HepG2 (cell line): ENCODE results near the gene GNB3. TPM values are rescaled to one million over a fixed set of nuclear protein-coding genes. Genes with fewer than 3 reads are reported as not detected.

ENCODE experiments used
- ATAC-seq: fragments of 200-7000 bp; cut with Tn5 transposase; 3 replicates; pipeline ENCODE4 v1.9.1; 2020; ENCODE audit warnings: mild to moderate bottlenecking, moderate library complexity
- BruUV-seq: library from RNA; stranded (reverse); fragments of 400-500 nt; replicated peaks from 2 replicates; lab custom pipeline; 2021; lab: Mats Ljungman, UMichigan
- CTCF ChIA-PET: fragments of 300-600 bp; formaldehyde crosslinking; extraction: SDS; loops from one replicate; lab custom pipeline; 2021; ENCODE audit warnings: low total read pairs, inconsistent platforms, low intra/inter-chr PET ratio; lab: Yijun Ruan, JAX
- POLR2A ChIA-PET: fragments of 350-600 bp; sonication (Branson Sonifier 250); formaldehyde crosslinking; loops from one replicate; lab custom pipeline; 2020; ENCODE audit warnings: antibody characterized with exemption, inconsistent platforms; lab: Yijun Ruan, JAX
- DNase-seq: peaks from one replicate; pipeline ENCODE4 v3.0.0-alpha.2; 2015; ENCODE audit warnings: low spot score
- FAIRE-seq: peaks from 3 replicates; lab custom pipeline; 2011; peaks lifted over from hg19 to GRCh38; lab: Jason Lieb, UNC
- H2AFZ ChIP-seq: one replicate; pipeline ENCODE4 v1.6.1; 2011; ENCODE audit warnings: low read length, inconsistent platforms
- H3K27ac ChIP-seq: fragments of 300-600 bp; 3 replicates; pipeline ENCODE4 v1.8.0; 2011; ENCODE audit warnings: mixed run types, mild to moderate bottlenecking, mixed read lengths, low read length, inconsistent platforms; ENCODE audit not compliant: insufficient read depth; ENCODE audit errors: extremely low read length
- H3K27me3 ChIP-seq, 2 experiments: fragments of 200-600 bp in 1 of 2; 2 replicates in 1 of 2; 3 replicates in 1 of 2; pipeline versions ENCODE4 v1.6.0 to v1.8.0; 2011; ENCODE audit warnings: low read length in 2 of 2, mild to moderate bottlenecking in 2 of 2, moderate library complexity in 2 of 2, inconsistent platforms in 1 of 2; ENCODE audit not compliant: insufficient read depth in 2 of 2, control insufficient read depth in 1 of 2
- H3K36me3 ChIP-seq, 2 experiments: fragments of 200-600 bp in 1 of 2; replicated peaks in 1 of 2; 2 replicates in 1 of 2; 3 replicates in 1 of 2; pipeline versions ENCODE4 v1.5.1 to v1.8.0; 2011; ENCODE audit warnings: low read length in 2 of 2, inconsistent platforms in 1 of 2; ENCODE audit not compliant: insufficient read depth in 2 of 2, control insufficient read depth in 1 of 2
- H3K4me1 ChIP-seq: 2 replicates; pipeline ENCODE4 v1.5.1; 2012; ENCODE audit warnings: low read length, inconsistent platforms; ENCODE audit not compliant: insufficient read depth
- H3K4me2 ChIP-seq: 2 replicates; pipeline ENCODE4 v1.6.0; 2011; ENCODE audit warnings: low read depth, low read length, inconsistent platforms
- H3K4me3 ChIP-seq, 3 experiments: fragments of 200-600 bp in 1 of 3; sonication (generic), shearing (Covaris generic) in 1 of 3; replicated peaks in 1 of 3; 2 replicates each; pipeline ENCODE4 v1.5.1; 2011 to 2016; ENCODE audit warnings: low read length in 3 of 3, inconsistent platforms in 2 of 3, low read depth in 2 of 3, mild to moderate bottlenecking in 2 of 3, control low read depth in 1 of 3, mixed read lengths in 1 of 3; ENCODE audit not compliant: insufficient read depth in 1 of 3
- H3K79me2 ChIP-seq: one replicate; pipeline ENCODE4 v1.6.1; 2011; ENCODE audit warnings: low read length, inconsistent platforms; ENCODE audit not compliant: insufficient read depth
- H3K9ac ChIP-seq: 2 replicates; pipeline ENCODE4 v1.6.0; 2011; ENCODE audit warnings: mild to moderate bottlenecking, low read depth, low read length, inconsistent platforms; ENCODE audit not compliant: insufficient read depth
- H3K9me3 ChIP-seq: 2 replicates; pipeline ENCODE4 v1.5.1; 2012; ENCODE audit warnings: mild to moderate bottlenecking, low read length
- H4K20me1 ChIP-seq: 2 replicates; pipeline ENCODE4 v1.6.0; 2011; ENCODE audit warnings: inconsistent platforms, mild to moderate bottlenecking, low read length, moderate library complexity; ENCODE audit not compliant: insufficient read depth
- EP300 ChIP-seq, 3 experiments: sonication (generic) in 1 of 3; formaldehyde crosslinking in 1 of 3; IDR thresholded peaks; 2 replicates each; pipeline versions ENCODE4 v1.5.1 to v1.6.1; 2011 to 2020; ENCODE audit warnings: low read depth in 2 of 3, low read length in 2 of 3, borderline replicate concordance in 1 of 3, improper control_type of control experiment in 1 of 3, mild to moderate bottlenecking in 1 of 3, missing genetic modification reagents in 1 of 3, moderate library complexity in 1 of 3
- JARID2 ChIP-seq: sonication (generic); formaldehyde crosslinking; IDR thresholded peaks from 2 replicates; pipeline ENCODE4 v1.8.1; 2023; ENCODE audit warnings: missing genetic modification reagents, inconsistent platforms; ENCODE audit not compliant: insufficient replicate concordance
- JUND ChIP-seq: sonication (generic); formaldehyde crosslinking; IDR thresholded peaks from 2 replicates; pipeline ENCODE4 v1.8.0; 2022; ENCODE audit warnings: mild to moderate bottlenecking, missing genetic modification reagents
- NCOA2 ChIP-seq: sonication (generic); formaldehyde crosslinking; IDR thresholded peaks from 2 replicates; pipeline ENCODE4 v1.8.0; 2022; ENCODE audit warnings: inconsistent platforms
- ONECUT2 ChIP-seq: sonication (generic); formaldehyde crosslinking; IDR thresholded peaks from 2 replicates; pipeline ENCODE4 v1.4.0; 2020; ENCODE audit warnings: missing genetic modification reagents
- RAD21 ChIP-seq: fragments of 450-650 bp; formaldehyde crosslinking; IDR thresholded peaks from 2 replicates; pipeline ENCODE4 v1.5.0; 2020; ENCODE audit warnings: mild to moderate bottlenecking
- RBM22 ChIP-seq: fragments of 200-400 bp; formaldehyde crosslinking; optimal IDR thresholded peaks from 2 replicates; pipeline ENCODE3; 2017; ENCODE audit warnings: mild to moderate bottlenecking, low read length, moderate library complexity
- ZNF652 ChIP-seq: IDR thresholded peaks from 2 replicates; pipeline ENCODE4 v1.6.1; 2016; ENCODE audit warnings: low read depth, borderline replicate concordance
- ZNF672 ChIP-seq: sonication (generic); formaldehyde crosslinking; IDR thresholded peaks from 2 replicates; pipeline ENCODE4 v1.8.1; 2022; ENCODE audit warnings: missing genetic modification reagents
- ZNF777 ChIP-seq: sonication (generic); formaldehyde crosslinking; IDR thresholded peaks from 2 replicates; pipeline ENCODE4 v1.4.0; 2020; ENCODE audit warnings: missing genetic modification reagents
- WGBS: methylation state at CpG from one replicate; pipeline ENCODE4 v1.1.6; 2017; ENCODE audit warnings: low lambda C conversion rate; 5-methylcytosine and 5-hydroxymethylcytosine counted together
- in situ Hi-C: cut with HindIII; loops from 2 replicates; pipeline ENCODE4 v1.10.0; 2017; ENCODE audit warnings: low pct_unique_long_range_greater_than_20kb; ENCODE audit not compliant: extremely low pct_ligation_motif_present
- intact Hi-C: fragments of 100-400 bp; cut with micrococcal nuclease; formaldehyde crosslinking; loops from one replicate; pipeline ENCODE4 v1.10.0; 2022; ENCODE audit not compliant: unreplicated experiment
- polyA plus RNA-seq, 8 experiments: library from polyadenylated mRNA; depleted of rRNA in 3 of 8; stranded (reverse) in 7 of 8; unstranded in 1 of 8; fragments of >200 nt; fragmentation: Illumina TruSeq in 4 of 8; extraction: Trizol in 4 of 8; gene quantifications; 2 replicates each; pipeline versions ENCODE4 v1.2.1 to v1.2.3, GENCODE V29; 2011 to 2016; ENCODE audit warnings: low read depth in 4 of 8, missing spikeins in 1 of 8, mixed read lengths in 1 of 8; ENCODE audit not compliant: insufficient read depth in 1 of 8
- total RNA-seq, 5 experiments: library from RNA; depleted of rRNA; stranded (reverse); fragments of >200 nt; fragmentation: Illumina TruSeq; extraction: Trizol; gene quantifications; 2 replicates each; pipeline ENCODE4 v1.2.3, GENCODE V29; 2016; ENCODE audit warnings: low read depth in 1 of 5
- TF ChIP-seq, protein P1 (sequence below): sonication (generic); formaldehyde crosslinking; IDR thresholded peaks from 2 replicates; pipeline ENCODE4 v1.5.0; 2020; ENCODE audit warnings: missing genetic modification reagents, mild to moderate bottlenecking, borderline replicate concordance
- TF ChIP-seq, protein P2 (sequence below): IDR thresholded peaks from 2 replicates; pipeline ENCODE4 v1.6.1; 2012; ENCODE audit warnings: inconsistent platforms
- TF ChIP-seq, protein P3 (sequence below): sonication (generic); formaldehyde crosslinking; IDR thresholded peaks from 2 replicates; pipeline ENCODE4 v1.4.0; 2020; ENCODE audit warnings: missing genetic modification reagents, borderline replicate concordance
- TF ChIP-seq, protein P4 (sequence below), 2 experiments: sonication (generic) in 1 of 2; formaldehyde crosslinking in 1 of 2; IDR thresholded peaks; 2 replicates each; pipeline versions ENCODE4 v1.5.1 to v1.6.1; 2011 to 2020; ENCODE audit warnings: borderline replicate concordance in 1 of 2, low read depth in 1 of 2, low read length in 1 of 2, mild to moderate bottlenecking in 1 of 2, missing genetic modification reagents in 1 of 2, moderate library complexity in 1 of 2
- TF ChIP-seq, protein P5 (sequence below): sonication (generic); formaldehyde crosslinking; IDR thresholded peaks from 2 replicates; pipeline ENCODE4 v1.4.0; 2020; ENCODE audit warnings: low read depth, mild to moderate bottlenecking, missing genetic modification reagents

GNB3 gene
- total and polyA plus RNA-seq, 2 of the 13 experiments (the other 11 are each of a cell fraction or from before 2014, with no cell fraction given), result 1.3 to 3.6 TPM

DNA sequence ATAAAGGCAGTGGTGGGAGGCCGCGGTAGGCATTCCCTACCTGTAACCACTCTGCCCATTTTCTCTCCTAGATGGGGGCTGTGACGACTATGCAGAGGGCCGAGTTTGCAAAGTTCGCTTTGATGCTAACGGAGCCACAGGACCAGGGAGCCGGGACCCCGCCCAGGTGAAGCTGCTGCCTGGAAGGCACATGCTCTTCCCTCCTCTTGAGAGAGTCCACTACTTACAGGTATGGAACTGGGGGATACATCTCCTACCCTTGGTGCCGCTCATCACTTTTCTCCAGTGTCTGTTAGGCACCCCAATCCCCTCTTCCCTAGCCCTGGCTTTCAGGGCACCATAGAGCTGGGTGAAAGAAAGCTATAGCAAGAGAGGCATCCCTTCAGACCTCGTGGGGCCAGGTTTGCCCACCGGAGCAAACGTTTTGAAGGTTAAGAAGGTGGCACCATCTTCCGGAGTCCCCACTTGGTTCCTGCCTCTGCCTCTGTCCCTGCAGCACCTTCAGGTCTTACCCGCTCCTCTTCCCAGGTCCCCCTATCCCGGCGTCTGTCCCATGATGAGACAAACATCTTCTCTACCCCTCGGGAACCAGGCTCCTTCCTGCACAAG, 14.5 kb upstream of the GNB3 start:
- WGBS, result 90% methylated on average over 10 of the region's 17 CpGs
- FAIRE-seq (no peak), ATAC-seq (no peak), DNase-seq (no peak)
- CTCF ChIA-PET, result interaction anchor here (0.7 to 2.6 kb wide), 6 partner anchors 68 to 209 kb away, joined by 3 to 34 read pairs (median 5); partner anchors contain the start of gene MLF2
- Histone ChIP-seq H3K79me2 (peaks cover 16% of the 10 kb centered on the region), H3K36me3 (peaks cover 6 to 7% of the 10 kb centered on the region in 2 experiments; a peak in 3 of 5 replicates), H3K4me3 (no peak overlapping the region), H4K20me1 (no peaks in the 10 kb centered on the region), H3K4me2 (no peak overlapping the region), H3K4me1 (peaks cover 30% of the 10 kb centered on the region), H3K9me3 (no peaks in the 10 kb centered on the region), H3K9ac (no peak overlapping the region), H3K27ac (no peak overlapping the region), H3K27me3 (peaks cover 0 to 2% of the 10 kb centered on the region in 2 experiments; a peak in 1 of 5 replicates), H2AFZ (no peak overlapping the region)
- BruUV-seq, result no TSS peak
- in situ Hi-C loops (loop anchor here (5.0 kb wide), 1 partner anchor 74 kb away; the partner anchor contains the start of gene MLF2), intact Hi-C loops (loop anchor here (10.0 kb wide), 1 partner anchor 211 kb away; no protein-coding TSS in a partner anchor)
- POLR2A ChIA-PET, result no interaction called here
- TF ChIP-seq JARID2 (CRISPR knock-in tag), result no peak
- TF ChIP-seq ONECUT2 (CRISPR knock-in tag), result no peak
- no peak for TF ChIP-seq RBM22
- no peak for TF ChIP-seq ZNF777
- no peak for TF ChIP-seq JUND
- TF ChIP-seq, protein P1, sequence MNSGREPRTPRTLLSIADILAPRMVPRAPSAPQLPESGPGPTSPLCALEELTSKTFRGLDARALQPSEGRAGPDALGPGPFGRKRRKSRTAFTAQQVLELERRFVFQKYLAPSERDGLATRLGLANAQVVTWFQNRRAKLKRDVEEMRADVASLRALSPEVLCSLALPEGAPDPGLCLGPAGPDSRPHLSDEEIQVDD (CRISPR knock-in tag), result no peak
- no peak for TF ChIP-seq NCOA2
- TF ChIP-seq RAD21 (CRISPR knock-in tag), result no peak
- TF ChIP-seq, protein P2, sequence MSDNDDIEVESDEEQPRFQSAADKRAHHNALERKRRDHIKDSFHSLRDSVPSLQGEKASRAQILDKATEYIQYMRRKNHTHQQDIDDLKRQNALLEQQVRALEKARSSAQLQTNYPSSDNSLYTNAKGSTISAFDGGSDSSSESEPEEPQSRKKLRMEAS, result no peak
- TF ChIP-seq, protein P3, sequence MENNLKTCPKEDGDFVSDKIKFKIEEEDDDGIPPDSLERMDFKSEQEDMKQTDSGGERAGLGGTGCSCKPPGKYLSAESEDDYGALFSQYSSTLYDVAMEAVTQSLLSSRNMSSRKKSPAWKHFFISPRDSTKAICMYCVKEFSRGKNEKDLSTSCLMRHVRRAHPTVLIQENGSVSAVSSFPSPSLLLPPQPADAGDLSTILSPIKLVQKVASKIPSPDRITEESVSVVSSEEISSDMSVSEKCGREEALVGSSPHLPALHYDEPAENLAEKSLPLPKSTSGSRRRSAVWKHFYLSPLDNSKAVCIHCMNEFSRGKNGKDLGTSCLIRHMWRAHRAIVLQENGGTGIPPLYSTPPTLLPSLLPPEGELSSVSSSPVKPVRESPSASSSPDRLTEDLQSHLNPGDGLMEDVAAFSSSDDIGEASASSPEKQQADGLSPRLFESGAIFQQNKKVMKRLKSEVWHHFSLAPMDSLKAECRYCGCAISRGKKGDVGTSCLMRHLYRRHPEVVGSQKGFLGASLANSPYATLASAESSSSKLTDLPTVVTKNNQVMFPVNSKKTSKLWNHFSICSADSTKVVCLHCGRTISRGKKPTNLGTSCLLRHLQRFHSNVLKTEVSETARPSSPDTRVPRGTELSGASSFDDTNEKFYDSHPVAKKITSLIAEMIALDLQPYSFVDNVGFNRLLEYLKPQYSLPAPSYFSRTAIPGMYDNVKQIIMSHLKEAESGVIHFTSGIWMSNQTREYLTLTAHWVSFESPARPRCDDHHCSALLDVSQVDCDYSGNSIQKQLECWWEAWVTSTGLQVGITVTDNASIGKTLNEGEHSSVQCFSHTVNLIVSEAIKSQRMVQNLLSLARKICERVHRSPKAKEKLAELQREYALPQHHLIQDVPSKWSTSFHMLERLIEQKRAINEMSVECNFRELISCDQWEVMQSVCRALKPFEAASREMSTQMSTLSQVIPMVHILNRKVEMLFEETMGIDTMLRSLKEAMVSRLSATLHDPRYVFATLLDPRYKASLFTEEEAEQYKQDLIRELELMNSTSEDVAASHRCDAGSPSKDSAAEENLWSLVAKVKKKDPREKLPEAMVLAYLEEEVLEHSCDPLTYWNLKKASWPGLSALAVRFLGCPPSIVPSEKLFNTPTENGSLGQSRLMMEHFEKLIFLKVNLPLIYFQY (CRISPR knock-in tag), result no peak
- TF ChIP-seq, protein P4, sequence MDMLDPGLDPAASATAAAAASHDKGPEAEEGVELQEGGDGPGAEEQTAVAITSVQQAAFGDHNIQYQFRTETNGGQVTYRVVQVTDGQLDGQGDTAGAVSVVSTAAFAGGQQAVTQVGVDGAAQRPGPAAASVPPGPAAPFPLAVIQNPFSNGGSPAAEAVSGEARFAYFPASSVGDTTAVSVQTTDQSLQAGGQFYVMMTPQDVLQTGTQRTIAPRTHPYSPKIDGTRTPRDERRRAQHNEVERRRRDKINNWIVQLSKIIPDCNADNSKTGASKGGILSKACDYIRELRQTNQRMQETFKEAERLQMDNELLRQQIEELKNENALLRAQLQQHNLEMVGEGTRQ (IDR thresholded peaks at IDR 0.05; ENCODE audit: low read depth, low read length), result no peak
- TF ChIP-seq, protein P4 (CRISPR knock-in tag; IDR thresholded peaks at IDR 0.05; ENCODE audit: borderline replicate concordance), result no peak
- no peak for TF ChIP-seq ZNF672 (CRISPR knock-in tag)
- no peak for TF ChIP-seq EP300 (IDR thresholded peaks at IDR 0.05; ENCODE audit: low read depth in 2 of 2, low read length in 2 of 2)
- no peak for TF ChIP-seq EP300 (CRISPR knock-in tag; IDR thresholded peaks at IDR 0.05; ENCODE audit: borderline replicate concordance)
- TF ChIP-seq, protein P5, sequence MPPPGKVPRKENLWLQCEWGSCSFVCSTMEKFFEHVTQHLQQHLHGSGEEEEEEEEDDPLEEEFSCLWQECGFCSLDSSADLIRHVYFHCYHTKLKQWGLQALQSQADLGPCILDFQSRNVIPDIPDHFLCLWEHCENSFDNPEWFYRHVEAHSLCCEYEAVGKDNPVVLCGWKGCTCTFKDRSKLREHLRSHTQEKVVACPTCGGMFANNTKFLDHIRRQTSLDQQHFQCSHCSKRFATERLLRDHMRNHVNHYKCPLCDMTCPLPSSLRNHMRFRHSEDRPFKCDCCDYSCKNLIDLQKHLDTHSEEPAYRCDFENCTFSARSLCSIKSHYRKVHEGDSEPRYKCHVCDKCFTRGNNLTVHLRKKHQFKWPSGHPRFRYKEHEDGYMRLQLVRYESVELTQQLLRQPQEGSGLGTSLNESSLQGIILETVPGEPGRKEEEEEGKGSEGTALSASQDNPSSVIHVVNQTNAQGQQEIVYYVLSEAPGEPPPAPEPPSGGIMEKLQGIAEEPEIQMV, result no peak
- TF ChIP-seq ZNF652 (CRISPR knock-in tag), result no peak
